ENCODE data around the gene BEST3. TPM values are rescaled to one million over a fixed set of nuclear protein-coding genes. Genes with fewer than 3 reads are reported as not detected.

Gene BEST3
- total RNA-seq, 4 donors from 2014 or later = 0.24 TPM; not detected in 3

GRCh38 chr12:69645031-69645430 is 54.1 kb downstream of the BEST3 start:
- H3K27me3 ChIP-seq = no peaks in the 10 kb centered on the region
- H3K9me3 ChIP-seq = no peaks in the 10 kb centered on the region
- WGBS, 2 donors = 83 to 94% methylated on average over 2 of the region's 2 CpGs
- no peaks in the 10 kb centered on the region for H3K36me3 ChIP-seq
- DNase-seq = no peak
- TF ChIP-seq CTCF (IDR thresholded peaks at IDR 0.05) (no peak), POLR2A (IDR thresholded peaks at IDR 0.05) (no peak)
- intact Hi-C loops (cut with DNase I) = no loop called here
- H3K4me1 ChIP-seq = peaks cover 12 to 17% of the 10 kb centered on the region in 2 donors
- no peak overlapping the region for H3K27ac ChIP-seq
- no peak overlapping the region for H3K4me3 ChIP-seq (replicated peaks in 1 of 3)

DNA sequence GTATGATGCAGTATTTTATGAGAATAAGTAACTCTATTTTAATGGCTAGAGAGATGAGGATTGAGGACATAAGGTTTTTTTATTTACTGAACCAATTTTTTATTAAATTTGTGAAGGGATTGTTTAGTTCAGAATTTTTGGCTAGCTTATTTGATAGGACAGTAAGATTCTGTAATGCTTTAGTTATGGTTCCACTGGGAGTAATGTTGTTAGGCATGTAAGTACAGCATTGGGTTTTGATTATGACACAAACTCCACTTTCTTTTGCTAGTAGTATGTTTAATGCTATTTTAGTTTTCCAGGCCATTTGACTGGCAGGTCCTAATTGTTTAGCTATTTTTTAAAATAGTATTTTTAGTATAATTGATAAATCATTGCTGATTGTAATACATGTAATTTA is 54.6 kb downstream of the BEST3 start:
- no peak overlapping the region for H3K4me3 ChIP-seq (replicated peaks in 1 of 3)
- TF ChIP-seq POLR2A (IDR thresholded peaks at IDR 0.05) (no peak), CTCF (IDR thresholded peaks at IDR 0.05) (no peak)
- H3K27me3 ChIP-seq = no peaks in the 10 kb centered on the region
- no peaks in the 10 kb centered on the region for H3K9me3 ChIP-seq
- no peak overlapping the region for H3K27ac ChIP-seq
- DNase-seq = no peak
- intact Hi-C loops (cut with DNase I) = no loop called here
- peaks cover 12 to 17% of the 10 kb centered on the region in 2 donors for H3K4me1 ChIP-seq
- no peaks in the 10 kb centered on the region for H3K36me3 ChIP-seq

DNA sequence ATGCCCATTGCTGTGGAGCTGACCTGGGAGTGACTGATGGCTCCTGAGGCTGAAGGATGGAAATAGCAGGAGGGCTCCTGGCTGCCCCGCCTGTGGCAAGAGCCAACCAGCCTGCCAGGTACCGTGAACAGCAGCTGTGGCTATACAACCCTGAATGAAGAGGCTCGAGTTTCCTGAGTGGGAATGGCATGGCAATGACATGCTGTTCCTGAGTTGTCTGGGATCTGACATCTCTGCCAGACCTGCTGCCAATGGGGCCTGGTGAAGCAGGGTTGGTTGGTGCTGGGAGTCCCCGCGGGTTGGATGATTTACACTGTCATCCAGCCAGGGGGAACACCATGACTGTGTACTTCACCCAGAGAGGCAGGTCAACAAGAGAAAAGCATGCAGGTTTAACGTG is 56.6 kb downstream of the BEST3 start:
- intact Hi-C loops (cut with DNase I) = no loop called here
- H3K27ac ChIP-seq = peak overlapping the region in 2 of 3 donors; percentile 61 to 79
- H3K4me1 ChIP-seq = peaks cover 12 to 17% of the 10 kb centered on the region in 2 donors
- H3K27me3 ChIP-seq = no peaks in the 10 kb centered on the region
- no peaks in the 10 kb centered on the region for H3K36me3 ChIP-seq
- no peak overlapping the region for H3K4me3 ChIP-seq (replicated peaks in 1 of 3)
- peak; percentile 49 to 57 for DNase-seq
- no peaks in the 10 kb centered on the region for H3K9me3 ChIP-seq
- no peak for TF ChIP-seq POLR2A (IDR thresholded peaks at IDR 0.05)
- no peak for TF ChIP-seq CTCF (IDR thresholded peaks at IDR 0.05)
- 59 to 61% methylated on average over 4 to 6 of the region's 6 CpGs for WGBS, 2 donors

DNA sequence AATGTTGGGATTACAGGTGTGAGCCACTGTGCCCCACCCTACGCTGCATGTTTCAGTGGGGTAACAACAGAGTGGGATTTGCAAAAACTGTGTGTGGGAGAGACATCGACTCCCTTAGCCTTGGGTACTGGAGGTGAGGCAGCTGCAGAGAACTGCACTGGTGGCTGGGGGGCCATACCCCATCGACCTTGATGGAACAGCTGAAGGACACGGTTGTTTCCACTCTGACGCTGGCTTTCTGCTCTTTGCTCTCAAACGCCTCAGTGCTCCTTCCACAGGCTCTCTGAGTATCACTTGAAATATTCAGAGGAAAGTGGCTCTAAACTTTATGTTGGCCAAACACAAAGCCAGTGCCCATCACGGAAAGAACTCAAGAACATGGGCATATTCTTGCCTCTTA is 57.6 kb downstream of the BEST3 start:
- Histone ChIP-seq H3K36me3 (no peaks in the 10 kb centered on the region), H3K27ac (peak overlapping the region; percentile 57 to 79 (median 61)), H3K9me3 (no peaks in the 10 kb centered on the region), H3K4me1 (peaks cover 12 to 17% of the 10 kb centered on the region in 2 donors), H3K4me3 (replicated peaks in 1 of 3) (no peak overlapping the region), H3K27me3 (no peaks in the 10 kb centered on the region)
- intact Hi-C loops (cut with DNase I) = no loop called here
- peak; percentile 51 to 69 for DNase-seq
- 32 to 59% methylated on average over 7 of the region's 7 CpGs for WGBS, 2 donors
- TF ChIP-seq CTCF (IDR thresholded peaks at IDR 0.05) = no peak
- TF ChIP-seq POLR2A (IDR thresholded peaks at IDR 0.05) = no peak

DNA sequence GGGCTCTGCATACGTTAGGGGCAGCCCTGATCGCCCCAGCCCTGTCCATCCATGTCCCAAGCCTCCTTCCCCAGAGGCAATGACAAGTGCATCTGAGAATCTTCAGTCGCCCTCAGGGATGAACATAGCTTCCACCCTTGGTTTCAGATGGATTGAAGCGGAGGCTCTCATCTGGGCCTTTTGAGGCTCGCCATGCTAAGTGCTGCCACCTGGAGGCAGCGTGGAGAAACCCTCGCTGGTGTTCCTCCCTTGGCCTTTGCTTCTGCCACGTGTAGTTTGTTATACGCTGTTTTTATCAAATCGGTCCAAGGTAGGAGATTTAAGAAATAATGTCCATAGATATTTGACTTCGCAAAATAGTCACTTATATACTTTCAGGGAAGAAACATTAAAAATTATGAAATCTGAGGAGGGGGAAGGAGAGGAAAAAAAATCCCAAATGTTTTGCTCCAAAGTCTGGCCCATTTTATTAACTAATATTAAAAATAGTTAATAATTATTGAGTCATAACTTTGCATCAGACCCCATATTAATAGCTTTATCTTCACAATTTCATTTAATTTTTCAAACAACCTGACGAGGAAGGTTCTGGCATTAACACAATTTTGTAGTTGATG is 59.6 kb downstream of the BEST3 start:
- no peak overlapping the region for H3K27ac ChIP-seq
- intact Hi-C loops (cut with DNase I) = no loop called here
- H3K36me3 ChIP-seq = no peaks in the 10 kb centered on the region
- peak; percentile 44 to 63 for DNase-seq
- H3K9me3 ChIP-seq = no peaks in the 10 kb centered on the region
- no peak overlapping the region for H3K4me3 ChIP-seq (replicated peaks in 1 of 3)
- no peaks in the 10 kb centered on the region for H3K27me3 ChIP-seq
- H3K4me1 ChIP-seq = peaks cover 12 to 17% of the 10 kb centered on the region in 2 donors
- TF ChIP-seq POLR2A (IDR thresholded peaks at IDR 0.05) (no peak), CTCF (IDR thresholded peaks at IDR 0.05) (peak; percentile 36 to 85 (median 56))
- WGBS, 2 donors = 37 to 39% methylated on average over 12 of the region's 12 CpGs
